HEK293 (cell line): ENCODE measurements around the gene TET1.

ENCODE experiments used
- CTCF ChIA-PET: fragments of 350-600 bp; formaldehyde crosslinking; extraction: SDS; loops from one replicate; lab custom pipeline; 2021; ENCODE audit warnings: antibody characterized with exemption; lab: Yijun Ruan, JAX
- POLR2A ChIA-PET: fragments of 300-600 bp; formaldehyde crosslinking; extraction: SDS; loops from one replicate; lab custom pipeline; 2020; ENCODE audit warnings: antibody characterized with exemption, inconsistent platforms; lab: Yijun Ruan, JAX
- H3K27ac ChIP-seq: fragments of 200-500 bp; sonication (Bioruptor generic); 2 replicates; pipeline ENCODE4 v1.5.1; 2014; ENCODE audit warnings: low read depth, low read length, control low read depth, inconsistent platforms; ENCODE audit errors: extremely low read depth
- H3K36me3 ChIP-seq, 2 experiments: fragments of 200-500 bp in 1 of 2; sonication (Bioruptor generic) in 1 of 2; 1 replicate in 1 of 2; 2 replicates in 1 of 2; pipeline ENCODE4 v1.5.1; 2014 to 2017; ENCODE audit warnings: inconsistent platforms in 2 of 2, low read length in 2 of 2; ENCODE audit not compliant: control insufficient read depth in 2 of 2, insufficient read depth in 1 of 2
- H3K4me1 ChIP-seq: fragments of 200-500 bp; sonication (Bioruptor generic); 2 replicates; pipeline ENCODE4 v1.5.1; 2014; ENCODE audit warnings: mild to moderate bottlenecking, low read length, inconsistent platforms; ENCODE audit not compliant: control insufficient read depth, insufficient read depth
- H3K4me3 ChIP-seq: 2 replicates; pipeline ENCODE4 v1.5.1; 2011; ENCODE audit warnings: low read depth, mild to moderate bottlenecking, control low read depth, low read length, moderate library complexity
- H3K9me3 ChIP-seq: fragments of 200-500 bp; sonication (Bioruptor generic); 2 replicates; pipeline ENCODE4 v1.5.1; 2014; ENCODE audit warnings: low read depth, low read length, inconsistent platforms; ENCODE audit not compliant: control insufficient read depth, insufficient read depth
- ATF2 ChIP-seq: fragments of 450-650 bp; formaldehyde crosslinking; IDR thresholded peaks from 2 replicates; pipeline ENCODE4 v1.5.1; 2016; ENCODE audit warnings: missing biosample characterization, missing genetic modification characterization, low read depth
- EGR2 ChIP-seq: fragments of 450-650 bp; formaldehyde crosslinking; IDR thresholded peaks from 2 replicates; pipeline ENCODE4 v1.5.1; 2016; ENCODE audit warnings: low read depth, missing biosample characterization, missing genetic modification characterization
- GLIS2 ChIP-seq: fragments of 450-650 bp; formaldehyde crosslinking; IDR thresholded peaks from 2 replicates; pipeline ENCODE4 v1.5.1; 2016; ENCODE audit warnings: missing biosample characterization, missing genetic modification characterization
- HIC1 ChIP-seq: fragments of 450-650 bp; formaldehyde crosslinking; IDR thresholded peaks from 2 replicates; pipeline ENCODE4 v1.5.1; 2016; ENCODE audit warnings: missing biosample characterization, missing genetic modification characterization
- IKZF3 ChIP-seq: fragments of 450-650 bp; IDR thresholded peaks from 2 replicates; pipeline ENCODE4 v1.5.0; 2018; ENCODE audit warnings: missing biosample characterization, mild to moderate bottlenecking, missing genetic modification characterization, moderate library complexity
- PRDM1 ChIP-seq: fragments of 450-650 bp; formaldehyde crosslinking; IDR thresholded peaks from 2 replicates; pipeline ENCODE4; 2016; ENCODE audit warnings: missing biosample characterization, missing genetic modification characterization
- PRDM10 ChIP-seq: fragments of 450-650 bp; formaldehyde crosslinking; IDR thresholded peaks from 2 replicates; pipeline ENCODE4 v1.5.1; 2016; ENCODE audit warnings: missing biosample characterization, missing genetic modification characterization
- ZBTB48 ChIP-seq: fragments of 450-650 bp; formaldehyde crosslinking; IDR thresholded peaks from 2 replicates; pipeline ENCODE4 v1.5.1; 2016; ENCODE audit warnings: missing biosample characterization, missing genetic modification characterization
- ZFHX2 ChIP-seq: fragments of 450-650 bp; formaldehyde crosslinking; conservative IDR thresholded peaks from 2 replicates; pipeline ENCODE4 v1.5.1; 2016; ENCODE audit warnings: missing biosample characterization, missing genetic modification characterization
- ZIC2 ChIP-seq: fragments of 450-650 bp; formaldehyde crosslinking; IDR thresholded peaks from 2 replicates; pipeline ENCODE4 v1.5.1; 2016; ENCODE audit warnings: missing biosample characterization, missing genetic modification characterization
- ZNF350 ChIP-seq: fragments of 450-650 bp; formaldehyde crosslinking; IDR thresholded peaks from 2 replicates; pipeline ENCODE4 v1.5.0; 2017; ENCODE audit warnings: missing biosample characterization, mild to moderate bottlenecking, missing genetic modification characterization
- ZNF404 ChIP-seq: fragments of 450-650 bp; formaldehyde crosslinking; IDR thresholded peaks from 2 replicates; pipeline ENCODE4 v1.5.1; 2017; ENCODE audit warnings: missing biosample characterization, missing genetic modification characterization
- ZNF580 ChIP-seq: fragments of 450-650 bp; formaldehyde crosslinking; IDR thresholded peaks from 2 replicates; pipeline ENCODE4 v1.5.1; 2016; ENCODE audit warnings: missing biosample characterization, missing genetic modification characterization
- ZNF600 ChIP-seq: fragments of 450-650 bp; formaldehyde crosslinking; IDR thresholded peaks from 2 replicates; pipeline ENCODE4 v1.5.1; 2016; ENCODE audit warnings: missing biosample characterization, missing genetic modification characterization
- ZNF791 ChIP-seq: fragments of 450-650 bp; formaldehyde crosslinking; IDR thresholded peaks from 2 replicates; pipeline ENCODE4 v1.5.1; 2016; ENCODE audit warnings: missing biosample characterization, missing genetic modification characterization
- ZSCAN16 ChIP-seq: fragments of 450-650 bp; formaldehyde crosslinking; IDR thresholded peaks from 2 replicates; pipeline ENCODE4 v1.5.1; 2016; ENCODE audit warnings: missing biosample characterization, missing genetic modification characterization

The TET1 gene

GRCh38 chr10:68598978-68599770 lies 39.0 kb downstream of the TET1 start:
- TF ChIP-seq ZIC2 (tag by site-specific recombination) (peak; percentile 29), PRDM10 (0 out of 2 replicates have a peak, but pooled peaks have one; percentile 8), GLIS2 (tag by site-specific recombination) (0 out of 2 replicates have a peak, but pooled peaks have one; percentile 38), ZNF404 (tag by site-specific recombination) (no peak), ZFHX2 (tag by site-specific recombination) (peak; percentile 60; the same call in 1 of the 2 replicates), IKZF3 (0 out of 2 replicates have a peak, but pooled peaks have one; percentile 13), ZNF600 (tag by site-specific recombination) (peak; percentile 56; the same call in 1 of the 2 replicates), ZNF350 (tag by site-specific recombination) (no peak), ZNF580 (tag by site-specific recombination) (no peak), ZBTB48 (tag by site-specific recombination) (peak; percentile 65), HIC1 (tag by site-specific recombination) (peak; percentile 41; the same call in 1 of the 2 replicates), EGR2 (tag by site-specific recombination) (peak; percentile 42)
- ChIA-PET POLR2A (interaction anchor here (3.8 kb wide), 1 partner anchor 39 kb away, joined by 34 read pairs; the partner anchor contains the start of gene TET1), CTCF (no interaction called here)
- H3K4me3 ChIP-seq, result no peak overlapping the region
- H3K4me1 ChIP-seq, result peaks cover 13% of the 10 kb centered on the region
- H3K36me3 ChIP-seq, result peaks cover 3 to 10% of the 10 kb centered on the region in 2 experiments; a peak in 2 of 3 replicates
- no peak overlapping the region; the same call in 1 of the 2 replicates for H3K27ac ChIP-seq
- no peaks in the 10 kb centered on the region for H3K9me3 ChIP-seq

- CTCF ChIA-PET, result no interaction called here
- POLR2A ChIA-PET, result interaction anchor here (0.6 to 3.8 kb wide), 6 partner anchors 11 to 122 kb away, joined by 3 to 34 read pairs (median 6); partner anchors contain the start of genes CCAR1 and TET1
- no peaks in the 10 kb centered on the region for H3K9me3 ChIP-seq
- peaks cover 13% of the 10 kb centered on the region for H3K4me1 ChIP-seq
- H3K4me3 ChIP-seq, result peak overlapping the region; percentile 47; the same call in 1 of the 2 replicates
- H3K27ac ChIP-seq, result peak overlapping the region; percentile 35; the same call in 1 of the 2 replicates
- TF ChIP-seq PRDM1 (tag by site-specific recombination) (peak; percentile 57), ZNF791 (tag by site-specific recombination) (no peak), GLIS2 (tag by site-specific recombination) (no peak), ZSCAN16 (tag by site-specific recombination) (no peak), ATF2 (no peak)
- TF ChIP-seq, all 188 proteins: peak for 1
- H3K36me3 ChIP-seq, result peaks cover 3 to 12% of the 10 kb centered on the region in 2 experiments; a peak in 2 of 3 replicates
These were observed 39.6 kb downstream of the TET1 start for GRCh38 chr10:68599771-68600040.
